Measurements from ENCODE around the gene KPNB1. TPM values are rescaled to one million over a fixed set of nuclear protein-coding genes. Genes with fewer than 3 reads are reported as not detected.

KPNB1 gene
- total RNA-seq, 2 donors from 2014 or later, result 148 to 239 TPM

GRCh38 chr17:47695429-47696376 lies 46.0 kb downstream of the KPNB1 start:
- H3K27ac ChIP-seq, result peak overlapping the region; percentile 84 to 87
- no peaks in the 10 kb centered on the region for H3K36me3 ChIP-seq
- H3K4me3 ChIP-seq, result peak overlapping the region; percentile 91 to 94
- no peaks in the 10 kb centered on the region for H3K27me3 ChIP-seq (replicated peaks; ENCODE audit: insufficient read depth)
- intact Hi-C loops (cut with DNase I), result loop anchor here (10.0 kb wide), 1 partner anchor 109 kb away; no protein-coding TSS in a partner anchor
- no peaks in the 10 kb centered on the region for H3K4me1 ChIP-seq (replicated peaks)
- DNase-seq (ENCODE audit: low spot score), result no peak
- H3K9me3 ChIP-seq, result no peaks in the 10 kb centered on the region
- TF ChIP-seq POLR2A (IDR thresholded peaks at IDR 0.05) (no peak), POLR2AphosphoS5 (IDR thresholded peaks at IDR 0.05) (no peak)
- TF ChIP-seq, protein P1, sequence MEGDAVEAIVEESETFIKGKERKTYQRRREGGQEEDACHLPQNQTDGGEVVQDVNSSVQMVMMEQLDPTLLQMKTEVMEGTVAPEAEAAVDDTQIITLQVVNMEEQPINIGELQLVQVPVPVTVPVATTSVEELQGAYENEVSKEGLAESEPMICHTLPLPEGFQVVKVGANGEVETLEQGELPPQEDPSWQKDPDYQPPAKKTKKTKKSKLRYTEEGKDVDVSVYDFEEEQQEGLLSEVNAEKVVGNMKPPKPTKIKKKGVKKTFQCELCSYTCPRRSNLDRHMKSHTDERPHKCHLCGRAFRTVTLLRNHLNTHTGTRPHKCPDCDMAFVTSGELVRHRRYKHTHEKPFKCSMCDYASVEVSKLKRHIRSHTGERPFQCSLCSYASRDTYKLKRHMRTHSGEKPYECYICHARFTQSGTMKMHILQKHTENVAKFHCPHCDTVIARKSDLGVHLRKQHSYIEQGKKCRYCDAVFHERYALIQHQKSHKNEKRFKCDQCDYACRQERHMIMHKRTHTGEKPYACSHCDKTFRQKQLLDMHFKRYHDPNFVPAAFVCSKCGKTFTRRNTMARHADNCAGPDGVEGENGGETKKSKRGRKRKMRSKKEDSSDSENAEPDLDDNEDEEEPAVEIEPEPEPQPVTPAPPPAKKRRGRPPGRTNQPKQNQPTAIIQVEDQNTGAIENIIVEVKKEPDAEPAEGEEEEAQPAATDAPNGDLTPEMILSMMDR (IDR thresholded peaks at IDR 0.05), result no peak
- WGBS, result 41% methylated on average over 47 of the region's 47 CpGs

DNA sequence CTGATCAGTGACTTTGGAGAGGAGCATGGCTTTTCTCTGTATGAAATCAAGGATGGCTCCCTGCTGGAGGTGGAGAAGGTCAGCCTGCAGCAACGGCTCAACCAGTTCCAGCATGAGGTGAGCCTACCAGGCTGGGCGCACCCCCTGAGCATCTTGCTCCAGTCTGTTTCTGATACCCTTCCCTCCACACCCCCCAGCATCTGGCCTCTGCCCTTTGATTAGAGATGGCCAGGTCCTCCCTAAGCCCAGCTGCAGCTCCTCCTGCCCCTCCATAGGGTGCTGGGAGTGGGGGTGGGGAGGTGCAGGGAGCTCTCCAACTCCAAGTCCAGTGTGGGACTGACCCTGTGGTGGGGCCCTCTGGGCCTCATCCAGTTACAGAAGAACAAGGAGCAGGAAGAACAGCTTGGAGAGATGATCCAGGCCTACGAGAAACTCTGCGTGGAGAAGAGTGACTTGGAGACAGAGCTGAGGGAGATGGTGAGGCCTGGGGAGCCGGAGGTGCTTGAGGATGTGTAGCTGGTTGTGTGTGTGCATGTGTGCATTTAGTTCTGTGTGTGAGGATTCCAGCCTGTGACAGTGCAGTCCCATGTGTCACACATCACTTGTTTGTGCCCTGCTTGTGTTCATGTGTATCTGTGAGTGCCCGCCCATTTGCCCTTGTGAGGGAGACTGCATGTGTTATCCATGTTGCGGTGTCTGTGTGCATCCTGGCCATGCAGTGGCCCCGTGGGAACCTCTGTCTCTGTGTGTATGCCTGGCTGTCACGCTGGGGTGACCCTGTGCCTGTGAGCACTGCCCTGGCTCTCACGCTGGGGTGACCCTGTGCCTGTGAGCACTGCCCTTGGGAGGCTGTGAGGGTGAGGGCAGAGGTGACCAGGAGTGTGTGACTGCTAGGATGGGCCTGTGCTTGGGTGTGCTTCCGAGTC lies 47.3 kb downstream of the KPNB1 start:
- TF ChIP-seq POLR2AphosphoS5 (IDR thresholded peaks at IDR 0.05) (no peak), POLR2A (IDR thresholded peaks at IDR 0.05) (no peak)
- TF ChIP-seq, protein P1 (IDR thresholded peaks at IDR 0.05), result no peak
- Histone ChIP-seq H3K4me1 (replicated peaks) (no peaks in the 10 kb centered on the region), H3K4me3 (no peak overlapping the region), H3K36me3 (no peaks in the 10 kb centered on the region), H3K27ac (no peak overlapping the region), H3K9me3 (no peaks in the 10 kb centered on the region), H3K27me3 (replicated peaks; ENCODE audit: insufficient read depth) (no peaks in the 10 kb centered on the region)
- intact Hi-C loops (cut with DNase I), result loop anchor here (10.0 kb wide), 1 partner anchor 108 kb away; no protein-coding TSS in a partner anchor
- 85% methylated on average over 11 of the region's 11 CpGs for WGBS
- DNase-seq (ENCODE audit: low spot score), result no peak

- WGBS, result 72% methylated on average over 9 of the region's 9 CpGs
- intact Hi-C loops (cut with DNase I), result loop anchor here (10.0 kb wide), 1 partner anchor 107 kb away; no protein-coding TSS in a partner anchor
- no peak for TF ChIP-seq POLR2AphosphoS5 (IDR thresholded peaks at IDR 0.05)
- no peak for TF ChIP-seq POLR2A (IDR thresholded peaks at IDR 0.05)
- Histone ChIP-seq H3K27me3 (replicated peaks; ENCODE audit: insufficient read depth) (no peaks in the 10 kb centered on the region), H3K36me3 (no peaks in the 10 kb centered on the region), H3K27ac (no peak overlapping the region), H3K9me3 (no peaks in the 10 kb centered on the region), H3K4me1 (replicated peaks) (no peaks in the 10 kb centered on the region), H3K4me3 (no peak overlapping the region)
- no peak for DNase-seq (ENCODE audit: low spot score)
Measured at GRCh38 chr17:47697906-47698711, 48.4 kb downstream of the KPNB1 start.

GRCh38 chr17:47698749-47699535 lies 49.2 kb downstream of the KPNB1 start:
- H3K27ac ChIP-seq, result no peak overlapping the region
- no peak overlapping the region for H3K4me3 ChIP-seq
- no peaks in the 10 kb centered on the region for H3K27me3 ChIP-seq (replicated peaks; ENCODE audit: insufficient read depth)
- H3K4me1 ChIP-seq (replicated peaks), result no peaks in the 10 kb centered on the region
- peak; percentile 22 for DNase-seq (ENCODE audit: low spot score)
- TF ChIP-seq, protein P1 (IDR thresholded peaks at IDR 0.05), result peak; percentile 62 to 98 (median 78)
- no peak for TF ChIP-seq POLR2AphosphoS5 (IDR thresholded peaks at IDR 0.05)
- H3K9me3 ChIP-seq, result no peaks in the 10 kb centered on the region
- H3K36me3 ChIP-seq, result no peaks in the 10 kb centered on the region
- WGBS, result 67% methylated on average over 25 of the region's 25 CpGs
- intact Hi-C loops (cut with DNase I), result loop anchor here (10.0 kb wide), 1 partner anchor 106 kb away; no protein-coding TSS in a partner anchor

All from prostate gland (tissue), 2 donors.